ENCODE results near the gene VANGL1.

The VANGL1 gene

GRCh38 chr1:115669002-115669673, 27.4 kb downstream of the VANGL1 start:
- peak; percentile 44 for DNase-seq (ENCODE audit: low read depth)

- no peak for DNase-seq (ENCODE audit: low read depth)
Measured at GRCh38 chr1:115669886-115670285, 28.1 kb downstream of the VANGL1 start.

GRCh38 chr1:115670476-115671175, 28.9 kb downstream of the VANGL1 start:
- DNase-seq (ENCODE audit: low read depth), result no peak

GRCh38 chr1:115671176-115671934, 29.6 kb downstream of the VANGL1 start:
- DNase-seq (ENCODE audit: low read depth), result no peak

- DNase-seq (ENCODE audit: low read depth), result no peak
Measured at GRCh38 chr1:115672224-115673009, 30.6 kb downstream of the VANGL1 start.

- no peak for DNase-seq (ENCODE audit: low read depth)
Measured at GRCh38 chr1:115676498-115677181, 34.9 kb downstream of the VANGL1 start.

GRCh38 chr1:115677182-115677555, 35.4 kb downstream of the VANGL1 start:
- no peak for DNase-seq (ENCODE audit: low read depth)

- no peak for DNase-seq (ENCODE audit: low read depth)
Measured at GRCh38 chr1:115677565-115677964, 35.8 kb downstream of the VANGL1 start.

GRCh38 chr1:115678141-115678540, 36.4 kb downstream of the VANGL1 start:
- no peak for DNase-seq (ENCODE audit: low read depth)

- DNase-seq (ENCODE audit: low read depth), result peak; percentile 47
Measured at GRCh38 chr1:115679141-115679611, 37.4 kb downstream of the VANGL1 start.

- DNase-seq (ENCODE audit: low read depth), result no peak
Measured at GRCh38 chr1:115680730-115681111, 39.0 kb downstream of the VANGL1 start.

GRCh38 chr1:115682792-115683191, 41.0 kb downstream of the VANGL1 start:
- DNase-seq (ENCODE audit: low read depth), result no peak

GRCh38 chr1:115685029-115685705, 43.4 kb downstream of the VANGL1 start:
- DNase-seq (ENCODE audit: low read depth), result no peak

GRCh38 chr1:115687744-115688143, 46.0 kb downstream of the VANGL1 start:
- no peak for DNase-seq (ENCODE audit: low read depth)

GRCh38 chr1:115690972-115691371, 49.2 kb downstream of the VANGL1 start:
- no peak for DNase-seq (ENCODE audit: low read depth)

GRCh38 chr1:115692224-115692623, 50.5 kb downstream of the VANGL1 start:
- DNase-seq (ENCODE audit: low read depth), result no peak

GRCh38 chr1:115694805-115695204, 53.0 kb downstream of the VANGL1 start:
- DNase-seq (ENCODE audit: low read depth), result no peak

- DNase-seq (ENCODE audit: low read depth), result no peak
Measured at GRCh38 chr1:115697619-115698018, 55.8 kb downstream of the VANGL1 start.

- no peak for DNase-seq (ENCODE audit: low read depth)
Measured at GRCh38 chr1:115701090-115701489, 59.3 kb downstream of the VANGL1 start.

- no peak for DNase-seq (ENCODE audit: low read depth)
Measured at GRCh38 chr1:115702959-115703358, 61.2 kb downstream of the VANGL1 start.
